ENCODE data around the gene F2R.
"Not testable (repeated sequence)": the region's sequence is repeated elsewhere in the genome, so short reads cannot be mapped to it uniquely, and the experiment has no call there.

Gene F2R

GRCh38 chr5:76715736-76716455 is at the start of gene F2R:
Gene F2R, plus strand, starts transcription at chr5:76716126. Its CDS starts 182 bp downstream, at chr5:76716308.
- DNase-seq: no peak

GRCh38 chr5:76667495-76667894 is 48.4 kb upstream of the F2R start:
- no peak for DNase-seq

- no peak for DNase-seq
These were observed 46.7 kb upstream of the F2R start for GRCh38 chr5:76669245-76669644.

GRCh38 chr5:76670508-76670907 is 45.4 kb upstream of the F2R start:
- no peak for DNase-seq

- no peak for DNase-seq
These were observed 43.7 kb upstream of the F2R start for GRCh38 chr5:76672242-76672641.

GRCh38 chr5:76673125-76673524 is 42.8 kb upstream of the F2R start:
- DNase-seq: no peak

- no peak for DNase-seq
These were observed 41.4 kb upstream of the F2R start for GRCh38 chr5:76674330-76675066.

GRCh38 chr5:76675364-76675763 is 40.6 kb upstream of the F2R start:
- DNase-seq: no peak

- DNase-seq: no peak
These were observed 38.0 kb upstream of the F2R start for GRCh38 chr5:76677849-76678472.

GRCh38 chr5:76679231-76679630 is 36.7 kb upstream of the F2R start:
- no peak for DNase-seq

- DNase-seq: not testable (repeated sequence)
These were observed 35.1 kb upstream of the F2R start for GRCh38 chr5:76680826-76681225.

GRCh38 chr5:76681287-76681686 is 34.6 kb upstream of the F2R start:
- no peak for DNase-seq

- DNase-seq: no peak
These were observed 33.5 kb upstream of the F2R start for GRCh38 chr5:76682387-76682786.

GRCh38 chr5:76683816-76684731 is 31.9 kb upstream of the F2R start:
- no peak for DNase-seq

GRCh38 chr5:76684756-76685519 is 31.0 kb upstream of the F2R start:
- no peak for DNase-seq

GRCh38 chr5:76685704-76686103 is 30.2 kb upstream of the F2R start:
- DNase-seq: no peak

GRCh38 chr5:76688212-76688611 is 27.7 kb upstream of the F2R start:
- DNase-seq: no peak

- DNase-seq: no peak
These were observed 27.1 kb upstream of the F2R start for GRCh38 chr5:76688836-76689235.

GRCh38 chr5:76689321-76690036 is 26.4 kb upstream of the F2R start:
- no peak for DNase-seq

- DNase-seq: no peak
These were observed 25.8 kb upstream of the F2R start for GRCh38 chr5:76690037-76690679.

Data from NCI-H1048 (cell line).